HG03521 (cell line): ENCODE measurements around the gene CLSTN1.
"Not testable (repeated sequence)": the region's sequence is repeated elsewhere in the genome, so short reads cannot be mapped to it uniquely, and the experiment has no call there.

Source experiments
- ATAC-seq: cut with Tn5 transposase; IDR thresholded peaks from one replicate; pipeline ENCODE4 v1.9.1; 2021; ENCODE audit warnings: mild to moderate bottlenecking, moderate library complexity; ENCODE audit not compliant: unreplicated experiment

Gene CLSTN1

GRCh38 chr1:9766759-9767442 is 56.9 kb downstream of the CLSTN1 start:
- ATAC-seq: no peak

GRCh38 chr1:9764550-9764949 is 59.2 kb downstream of the CLSTN1 start:
- no peak for ATAC-seq

GRCh38 chr1:9763914-9764313 is 59.9 kb downstream of the CLSTN1 start:
- ATAC-seq: no peak

GRCh38 chr1:9762446-9762845 is 61.3 kb downstream of the CLSTN1 start:
- not testable (repeated sequence) for ATAC-seq

- no peak for ATAC-seq
Observed at GRCh38 chr1:9761855-9762254, 61.9 kb downstream of the CLSTN1 start.

- no peak for ATAC-seq
Observed at GRCh38 chr1:9760824-9761223, 62.9 kb downstream of the CLSTN1 start.

GRCh38 chr1:9759939-9760338 is 63.8 kb downstream of the CLSTN1 start:
- no peak for ATAC-seq

- ATAC-seq: no peak
Observed at GRCh38 chr1:9758559-9759121, 65.1 kb downstream of the CLSTN1 start.

GRCh38 chr1:9755441-9755995 is 68.2 kb downstream of the CLSTN1 start:
- no peak for ATAC-seq

GRCh38 chr1:9753121-9753531 is 70.6 kb downstream of the CLSTN1 start:
- ATAC-seq: no peak

- no peak for ATAC-seq
Observed at GRCh38 chr1:9751971-9752370, 71.8 kb downstream of the CLSTN1 start.

- no peak for ATAC-seq
Observed at GRCh38 chr1:9749361-9749760, 74.4 kb downstream of the CLSTN1 start.

- ATAC-seq: not testable (repeated sequence)
Observed at GRCh38 chr1:9748391-9748790, 75.4 kb downstream of the CLSTN1 start.

- no peak for ATAC-seq
Observed at GRCh38 chr1:9746651-9747050, 77.1 kb downstream of the CLSTN1 start.

- no peak for ATAC-seq
Observed at GRCh38 chr1:9746211-9746610, 77.6 kb downstream of the CLSTN1 start.

- ATAC-seq: no peak
Observed at GRCh38 chr1:9744106-9744799, 79.5 kb downstream of the CLSTN1 start.

- ATAC-seq: no peak
Observed at GRCh38 chr1:9737671-9738070, 86.1 kb downstream of the CLSTN1 start.

GRCh38 chr1:9737057-9737456 is 86.7 kb downstream of the CLSTN1 start:
- no peak for ATAC-seq

GRCh38 chr1:9736241-9736640 is 87.5 kb downstream of the CLSTN1 start:
- no peak for ATAC-seq

- ATAC-seq: no peak
Observed at GRCh38 chr1:9735800-9736199, 88.0 kb downstream of the CLSTN1 start.

- ATAC-seq: no peak
Observed at GRCh38 chr1:9733160-9733789, 90.5 kb downstream of the CLSTN1 start.
